GM10266 (cell line): ENCODE measurements around the gene JPT1.

Source experiments
- DNase-seq: peaks from one replicate; pipeline ENCODE4 v3.0.0; 2012; ENCODE audit errors: extremely low spot score
- TF ChIP-seq, protein P1 (sequence below): IDR thresholded peaks from 2 replicates; pipeline ENCODE4 v1.5.1; 2012; ENCODE audit warnings: mild to moderate bottlenecking, low read depth; ENCODE audit not compliant: control insufficient read depth, insufficient read depth; ENCODE audit errors: missing control alignments

Gene JPT1

DNA sequence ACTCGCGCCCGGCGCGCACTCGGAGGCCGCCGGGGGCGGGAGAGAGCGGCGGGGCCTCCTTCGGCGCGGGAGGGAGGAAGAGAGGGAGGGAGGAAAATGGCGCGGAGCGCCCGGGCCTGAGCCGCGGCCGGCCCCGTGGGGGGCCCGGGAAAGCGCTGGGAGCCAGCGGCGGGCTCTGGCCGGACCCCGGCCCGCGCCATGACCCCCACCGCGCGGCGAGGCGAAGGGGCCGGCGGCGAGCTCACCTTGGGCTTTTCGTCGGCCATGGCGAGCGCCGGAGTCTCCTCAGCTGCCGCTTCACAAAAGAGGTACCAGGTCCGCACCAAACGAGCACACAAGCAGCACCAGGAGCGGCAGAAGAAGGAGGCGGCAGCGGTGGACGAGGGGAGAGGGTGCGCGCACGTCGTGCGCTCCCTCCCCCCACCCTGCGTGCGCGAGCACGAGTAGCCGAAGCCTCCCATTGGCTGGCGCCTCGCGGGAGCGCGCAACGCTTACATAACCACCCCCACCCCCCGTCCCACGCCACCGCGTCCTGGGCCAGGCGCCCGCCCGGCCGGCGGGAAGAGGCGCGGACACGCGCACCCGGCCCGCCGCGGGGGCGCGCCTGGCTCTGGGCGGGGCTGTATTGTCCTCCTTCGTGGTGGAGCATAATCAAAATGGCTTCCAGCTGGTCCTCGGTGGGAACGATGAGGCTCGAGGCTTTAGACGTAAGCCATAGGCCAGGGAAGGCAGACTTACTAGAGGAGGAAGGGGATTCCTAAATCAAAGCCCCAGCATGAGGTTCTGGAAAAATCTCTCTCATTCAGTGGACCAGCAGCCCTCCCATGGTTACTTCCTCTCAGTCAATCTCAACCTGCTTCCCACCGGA, 28.5 kb upstream of the JPT1 start, which contains the start of gene SUMO2:
SUMO2 (minus strand) TSS at position 391 of the 868 bp plus-strand sequence; CDS start at position 266, 125 bp downstream.
- DNase-seq: peak; percentile 99

GRCh38 chr17:75182319-75182568, 27.9 kb upstream of the JPT1 start:
- TF ChIP-seq, protein P1, sequence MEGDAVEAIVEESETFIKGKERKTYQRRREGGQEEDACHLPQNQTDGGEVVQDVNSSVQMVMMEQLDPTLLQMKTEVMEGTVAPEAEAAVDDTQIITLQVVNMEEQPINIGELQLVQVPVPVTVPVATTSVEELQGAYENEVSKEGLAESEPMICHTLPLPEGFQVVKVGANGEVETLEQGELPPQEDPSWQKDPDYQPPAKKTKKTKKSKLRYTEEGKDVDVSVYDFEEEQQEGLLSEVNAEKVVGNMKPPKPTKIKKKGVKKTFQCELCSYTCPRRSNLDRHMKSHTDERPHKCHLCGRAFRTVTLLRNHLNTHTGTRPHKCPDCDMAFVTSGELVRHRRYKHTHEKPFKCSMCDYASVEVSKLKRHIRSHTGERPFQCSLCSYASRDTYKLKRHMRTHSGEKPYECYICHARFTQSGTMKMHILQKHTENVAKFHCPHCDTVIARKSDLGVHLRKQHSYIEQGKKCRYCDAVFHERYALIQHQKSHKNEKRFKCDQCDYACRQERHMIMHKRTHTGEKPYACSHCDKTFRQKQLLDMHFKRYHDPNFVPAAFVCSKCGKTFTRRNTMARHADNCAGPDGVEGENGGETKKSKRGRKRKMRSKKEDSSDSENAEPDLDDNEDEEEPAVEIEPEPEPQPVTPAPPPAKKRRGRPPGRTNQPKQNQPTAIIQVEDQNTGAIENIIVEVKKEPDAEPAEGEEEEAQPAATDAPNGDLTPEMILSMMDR: no peak
- no peak for DNase-seq

More for the DNA sequence above, 28.5 kb upstream of the JPT1 start, which contains the start of gene SUMO2:
- TF ChIP-seq, protein P1: no peak

- TF ChIP-seq, protein P1: no peak
- peak; percentile 48 for DNase-seq
Measured at GRCh38 chr17:75181608-75182318, 27.5 kb upstream of the JPT1 start.

- no peak for DNase-seq
- TF ChIP-seq, protein P1: no peak
Measured at GRCh38 chr17:75181110-75181509, 26.8 kb upstream of the JPT1 start.

DNA sequence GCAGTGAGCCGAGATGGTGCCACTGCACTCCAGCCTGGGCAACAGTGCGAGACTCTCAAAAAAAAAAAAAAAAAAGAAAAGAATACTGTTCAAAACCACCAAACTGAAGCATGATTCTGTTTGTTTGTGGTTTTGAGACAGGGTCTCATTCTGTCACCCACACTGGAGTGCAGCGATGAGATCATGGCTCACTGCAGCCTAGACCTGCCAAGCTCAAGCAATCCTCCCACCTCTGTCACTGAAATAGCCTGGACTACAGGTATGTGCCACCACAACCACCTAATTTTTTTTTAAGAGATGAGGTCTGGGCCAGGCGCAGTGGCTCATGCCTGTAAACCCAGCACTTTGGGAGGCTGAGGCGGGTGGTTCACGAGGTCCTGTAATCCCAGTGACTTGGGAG, 24.1 kb upstream of the JPT1 start:
- no peak for DNase-seq
- TF ChIP-seq, protein P1: no peak

- TF ChIP-seq, protein P1: no peak
- DNase-seq: no peak
Measured at GRCh38 chr17:75176625-75177024, 22.3 kb upstream of the JPT1 start.

GRCh38 chr17:75174996-75175395, 20.7 kb upstream of the JPT1 start:
- TF ChIP-seq, protein P1: no peak

More at GRCh38 chr17:75174996-75175395, 20.7 kb upstream of the JPT1 start:
- no peak for DNase-seq
